ENCODE data around the gene USB1.

DNA sequence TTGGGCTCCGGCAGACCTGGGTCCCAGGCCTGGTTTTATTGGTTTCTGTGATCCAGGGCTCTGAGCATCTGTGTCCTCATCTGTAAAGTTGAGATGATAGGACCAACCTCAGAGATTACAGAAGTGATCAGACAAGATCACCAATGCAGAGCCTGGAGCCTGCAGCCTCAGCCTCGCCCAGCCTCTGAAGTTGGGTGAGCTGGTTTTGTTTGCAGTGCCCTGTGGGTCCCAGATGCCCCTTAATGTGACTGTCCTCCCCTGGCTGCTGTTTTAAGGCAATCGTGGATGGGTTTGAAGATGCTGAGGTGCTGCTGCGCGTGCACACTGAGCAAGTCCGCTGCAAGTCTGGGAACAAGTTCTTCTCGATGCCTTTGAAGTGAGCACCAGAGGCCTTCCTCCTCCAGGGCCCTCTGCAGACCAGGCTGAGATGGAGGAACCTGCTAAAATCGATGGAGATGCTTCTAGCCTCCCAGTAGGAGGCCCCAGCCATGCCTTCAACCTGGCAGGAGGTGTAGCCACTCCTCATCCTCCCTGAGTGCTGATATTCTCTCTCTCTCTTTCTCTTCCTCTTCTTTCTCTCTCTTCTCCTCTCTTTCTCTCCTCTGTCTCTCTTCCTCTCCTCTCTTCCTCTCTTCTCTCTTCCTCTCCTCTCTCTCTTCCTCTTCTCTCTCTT lies 18.8 kb downstream of the USB1 start:
- TF ChIP-seq, protein P1, sequence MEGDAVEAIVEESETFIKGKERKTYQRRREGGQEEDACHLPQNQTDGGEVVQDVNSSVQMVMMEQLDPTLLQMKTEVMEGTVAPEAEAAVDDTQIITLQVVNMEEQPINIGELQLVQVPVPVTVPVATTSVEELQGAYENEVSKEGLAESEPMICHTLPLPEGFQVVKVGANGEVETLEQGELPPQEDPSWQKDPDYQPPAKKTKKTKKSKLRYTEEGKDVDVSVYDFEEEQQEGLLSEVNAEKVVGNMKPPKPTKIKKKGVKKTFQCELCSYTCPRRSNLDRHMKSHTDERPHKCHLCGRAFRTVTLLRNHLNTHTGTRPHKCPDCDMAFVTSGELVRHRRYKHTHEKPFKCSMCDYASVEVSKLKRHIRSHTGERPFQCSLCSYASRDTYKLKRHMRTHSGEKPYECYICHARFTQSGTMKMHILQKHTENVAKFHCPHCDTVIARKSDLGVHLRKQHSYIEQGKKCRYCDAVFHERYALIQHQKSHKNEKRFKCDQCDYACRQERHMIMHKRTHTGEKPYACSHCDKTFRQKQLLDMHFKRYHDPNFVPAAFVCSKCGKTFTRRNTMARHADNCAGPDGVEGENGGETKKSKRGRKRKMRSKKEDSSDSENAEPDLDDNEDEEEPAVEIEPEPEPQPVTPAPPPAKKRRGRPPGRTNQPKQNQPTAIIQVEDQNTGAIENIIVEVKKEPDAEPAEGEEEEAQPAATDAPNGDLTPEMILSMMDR (IDR thresholded peaks at IDR 0.05): no peak
- no peak for TF ChIP-seq EZH2 (IDR thresholded peaks at IDR 0.05)
